ENCODE data around the gene ZMAT3. TPM values are rescaled to one million over a fixed set of nuclear protein-coding genes. Genes with fewer than 3 reads are reported as not detected.

ZMAT3 gene
- total RNA-seq, 1 donor, result 47.0 TPM

GRCh38 chr3:178975320-178975719 lies 96.3 kb downstream of the ZMAT3 start:
- Histone ChIP-seq H3K79me2 (ENCODE audit: insufficient read depth, low read length) (no peaks in the 10 kb centered on the region), H3K4me2 (ENCODE audit: insufficient read depth, low read length) (no peak overlapping the region), H3K4me1 (ENCODE audit: insufficient read depth, low read length) (no peaks in the 10 kb centered on the region), H4K20me1 (ENCODE audit: insufficient read depth, low read length) (no peaks in the 10 kb centered on the region), H3K4me3 (ENCODE audit: insufficient read depth, low read length) (no peak overlapping the region), H3K9me3 (ENCODE audit: low read depth, low read length) (no peaks in the 10 kb centered on the region), H3K27me3 (ENCODE audit: insufficient read depth, low read length) (no peaks in the 10 kb centered on the region), H3K36me3 (ENCODE audit: insufficient read depth, low read length) (no peaks in the 10 kb centered on the region), H3K27ac (ENCODE audit: low read depth, low read length) (no peak overlapping the region), H2AFZ (ENCODE audit: low read length) (no peak overlapping the region)
- DNase-seq (ENCODE audit: insufficient read length, low spot score, missing footprints), result no peak
- TF ChIP-seq CTCF (IDR thresholded peaks at IDR 0.05; ENCODE audit: extremely low read depth, low read depth, low read length), result no peak

GRCh38 chr3:178971614-178972013 lies 100.0 kb downstream of the ZMAT3 start:
- no peaks in the 10 kb centered on the region for H3K27me3 ChIP-seq (ENCODE audit: insufficient read depth, low read length)
- TF ChIP-seq CTCF (IDR thresholded peaks at IDR 0.05; ENCODE audit: extremely low read depth, low read depth, low read length), result no peak
- no peaks in the 10 kb centered on the region for H4K20me1 ChIP-seq (ENCODE audit: insufficient read depth, low read length)
- no peaks in the 10 kb centered on the region for H3K36me3 ChIP-seq (ENCODE audit: insufficient read depth, low read length)
- DNase-seq (ENCODE audit: insufficient read length, low spot score, missing footprints), result no peak
- no peak overlapping the region for H2AFZ ChIP-seq (ENCODE audit: low read length)
- no peak overlapping the region for H3K27ac ChIP-seq (ENCODE audit: low read depth, low read length)
- H3K4me1 ChIP-seq (ENCODE audit: insufficient read depth, low read length), result peaks cover 11% of the 10 kb centered on the region
- H3K4me2 ChIP-seq (ENCODE audit: insufficient read depth, low read length), result no peak overlapping the region
- H3K9me3 ChIP-seq (ENCODE audit: low read depth, low read length), result no peaks in the 10 kb centered on the region
- H3K4me3 ChIP-seq (ENCODE audit: insufficient read depth, low read length), result no peak overlapping the region
- H3K79me2 ChIP-seq (ENCODE audit: insufficient read depth, low read length), result no peaks in the 10 kb centered on the region

- H3K79me2 ChIP-seq (ENCODE audit: insufficient read depth, low read length), result no peaks in the 10 kb centered on the region
- H3K36me3 ChIP-seq (ENCODE audit: insufficient read depth, low read length), result no peaks in the 10 kb centered on the region
- H2AFZ ChIP-seq (ENCODE audit: low read length), result no peak overlapping the region
- H3K9me3 ChIP-seq (ENCODE audit: low read depth, low read length), result no peaks in the 10 kb centered on the region
- no peak overlapping the region for H3K4me2 ChIP-seq (ENCODE audit: insufficient read depth, low read length)
- H3K27me3 ChIP-seq (ENCODE audit: insufficient read depth, low read length), result no peaks in the 10 kb centered on the region
- no peak overlapping the region for H3K27ac ChIP-seq (ENCODE audit: low read depth, low read length)
- no peak overlapping the region for H3K4me3 ChIP-seq (ENCODE audit: insufficient read depth, low read length)
- H3K4me1 ChIP-seq (ENCODE audit: insufficient read depth, low read length), result peaks cover 11% of the 10 kb centered on the region
- TF ChIP-seq CTCF (IDR thresholded peaks at IDR 0.05; ENCODE audit: extremely low read depth, low read depth, low read length), result no peak
- no peaks in the 10 kb centered on the region for H4K20me1 ChIP-seq (ENCODE audit: insufficient read depth, low read length)
- no peak for DNase-seq (ENCODE audit: insufficient read length, low spot score, missing footprints)
These were observed 102.5 kb downstream of the ZMAT3 start for GRCh38 chr3:178969004-178969700.

Small RNA genes lying within 50 kb of the gene (small RNA-seq; reads per million reads assigned to genes)
- not detected for gene RF00019

Other genes with a start within 250 kb of the ZMAT3 start
- 29.8 and 34.7 TPM in 2 replicates for gene PIK3CA, start 76.5 kb upstream of the ZMAT3 start, total RNA-seq
- gene KCNMB3, start 179.3 kb upstream of the ZMAT3 start, total RNA-seq, result 1.8 TPM in 2 replicates